HG03103 (cell line): ENCODE results near the gene ZP2.
"Not testable (repeated sequence)": the region's sequence is repeated elsewhere in the genome, so short reads cannot be mapped to it uniquely, and the experiment has no call there.

Source experiments
- ATAC-seq: cut with Tn5 transposase; IDR thresholded peaks from one replicate; pipeline ENCODE4 v1.9.1; 2021; ENCODE audit warnings: low read depth; ENCODE audit not compliant: unreplicated experiment

ZP2 gene

DNA sequence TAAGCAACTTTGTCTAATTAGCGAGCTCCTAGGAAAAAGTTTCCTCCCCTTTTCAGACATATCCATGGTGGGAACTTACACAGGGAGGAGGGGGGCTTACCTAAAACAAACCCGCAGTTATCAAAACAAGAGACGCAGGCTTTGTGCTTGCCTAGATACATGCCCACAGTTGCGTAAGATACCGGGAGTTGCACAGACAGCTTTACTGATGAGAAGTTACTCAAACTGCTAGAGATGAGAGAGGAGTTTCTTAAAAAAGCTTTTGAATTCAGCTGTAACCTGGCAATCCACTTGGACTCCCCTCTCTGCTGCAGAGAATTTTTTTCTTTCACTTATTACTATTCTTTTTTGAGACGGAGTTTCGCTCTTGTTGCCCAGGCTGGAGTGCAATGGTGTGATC, 6.8 kb upstream of the ZP2 start:
- ATAC-seq, result no peak

- no peak for ATAC-seq
These were observed 5.7 kb upstream of the ZP2 start for GRCh38 chr16:21217121-21217520.

DNA sequence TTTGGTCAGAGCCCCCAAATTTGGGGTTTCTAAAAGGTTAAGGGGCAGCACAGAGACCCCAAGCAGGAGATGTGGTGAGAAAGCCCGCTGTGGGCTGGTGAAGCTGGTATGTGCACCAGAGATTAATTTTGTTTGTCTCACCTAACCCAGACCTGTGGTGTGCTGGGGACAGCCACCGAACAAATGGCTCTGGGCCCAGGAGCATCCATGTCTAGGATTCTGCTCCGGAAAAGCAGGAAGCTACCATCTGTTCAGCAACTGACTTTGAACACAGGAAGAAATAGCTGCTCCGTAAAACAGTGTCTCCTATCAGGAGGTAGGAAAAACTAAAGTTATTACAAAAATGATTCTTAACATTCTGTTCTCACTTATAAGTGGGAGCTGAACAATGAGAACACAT, 2.7 kb upstream of the ZP2 start:
- no peak for ATAC-seq

DNA sequence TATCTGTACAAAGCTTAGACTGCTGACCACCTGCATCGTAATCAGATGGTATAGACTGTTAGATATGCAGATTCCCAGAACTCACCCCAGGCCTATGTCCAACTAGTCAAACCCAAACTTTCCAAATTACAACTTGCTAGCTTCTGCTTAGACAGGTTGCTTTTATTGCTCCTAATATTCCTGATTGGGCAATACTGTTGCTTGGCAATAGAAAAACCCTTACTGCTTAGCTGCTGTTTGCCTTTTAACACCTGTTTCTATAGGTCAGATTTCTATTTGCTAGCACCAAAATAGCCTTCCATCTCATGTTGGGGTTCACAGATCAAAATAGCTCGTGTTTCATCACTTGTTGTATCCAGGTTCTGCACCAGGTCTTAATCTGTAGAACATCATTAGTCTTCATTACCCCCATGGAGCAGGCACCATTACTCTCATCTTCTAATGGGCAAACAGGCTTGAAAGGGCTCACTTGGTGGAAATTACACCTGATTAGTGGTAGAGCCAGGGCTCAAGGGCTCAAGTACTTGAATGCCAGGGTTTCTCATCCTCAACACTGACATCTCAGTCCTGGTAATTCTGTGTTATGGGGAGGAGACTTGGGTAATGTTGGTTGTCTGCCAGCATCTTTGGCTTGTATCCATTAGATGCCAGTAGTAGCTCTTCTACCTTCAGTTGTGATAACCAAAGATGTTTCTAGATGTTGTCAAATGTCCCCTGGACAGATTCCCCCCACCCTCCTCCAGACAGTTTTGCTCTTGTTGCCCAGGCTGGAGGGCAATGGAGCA, 2.7 kb downstream of the ZP2 start:
- ATAC-seq, result no peak

- ATAC-seq, result no peak
These were observed 4.8 kb downstream of the ZP2 start for GRCh38 chr16:21206550-21206949.

DNA sequence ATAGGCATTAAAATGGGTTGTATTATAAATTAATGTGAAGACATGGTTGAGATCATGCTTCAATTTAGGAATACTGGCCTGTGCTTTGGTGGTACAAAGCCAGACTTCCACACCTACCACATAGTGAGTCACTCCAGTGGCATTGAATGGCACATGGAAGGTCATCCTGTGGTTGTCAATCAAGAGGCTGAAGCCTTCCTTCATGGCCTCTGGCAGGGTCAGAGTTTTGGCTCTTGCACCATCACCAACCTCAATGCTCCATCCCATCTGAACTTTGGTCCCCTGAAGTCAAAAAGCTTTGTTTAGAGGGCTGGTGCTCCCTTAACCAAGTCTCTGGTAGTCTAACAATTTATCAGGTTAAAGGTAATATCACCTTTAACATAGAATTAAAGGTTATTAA, 6.1 kb downstream of the ZP2 start:
- ATAC-seq, result no peak

GRCh38 chr16:21203155-21203797, 8.1 kb downstream of the ZP2 start:
- ATAC-seq, result no peak

GRCh38 chr16:21199607-21200218, 11.7 kb downstream of the ZP2 start:
- no peak for ATAC-seq

GRCh38 chr16:21197621-21198020, 13.8 kb downstream of the ZP2 start:
- ATAC-seq, result no peak

GRCh38 chr16:21197112-21197511, 14.3 kb downstream of the ZP2 start:
- ATAC-seq, result no peak

DNA sequence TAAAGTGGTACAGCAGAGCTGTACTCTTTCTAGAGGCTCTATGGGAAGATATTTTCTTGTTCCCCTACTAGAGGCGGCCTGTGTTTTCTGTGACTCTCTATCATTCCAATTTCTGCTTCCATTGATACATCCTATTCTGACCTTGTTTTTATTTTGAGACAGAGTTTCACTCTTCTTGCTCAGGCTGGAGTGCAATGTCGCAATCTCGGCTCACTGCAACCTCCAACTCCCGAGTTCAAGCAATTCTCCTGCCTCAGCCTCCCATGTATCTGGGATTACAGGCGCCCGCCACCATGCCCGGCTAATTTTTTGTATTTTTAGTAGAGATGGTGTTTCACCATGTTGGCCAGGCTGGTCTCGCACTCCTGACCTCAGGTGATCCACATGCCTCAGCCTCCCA, 16.0 kb downstream of the ZP2 start:
- not testable (repeated sequence) for ATAC-seq

DNA sequence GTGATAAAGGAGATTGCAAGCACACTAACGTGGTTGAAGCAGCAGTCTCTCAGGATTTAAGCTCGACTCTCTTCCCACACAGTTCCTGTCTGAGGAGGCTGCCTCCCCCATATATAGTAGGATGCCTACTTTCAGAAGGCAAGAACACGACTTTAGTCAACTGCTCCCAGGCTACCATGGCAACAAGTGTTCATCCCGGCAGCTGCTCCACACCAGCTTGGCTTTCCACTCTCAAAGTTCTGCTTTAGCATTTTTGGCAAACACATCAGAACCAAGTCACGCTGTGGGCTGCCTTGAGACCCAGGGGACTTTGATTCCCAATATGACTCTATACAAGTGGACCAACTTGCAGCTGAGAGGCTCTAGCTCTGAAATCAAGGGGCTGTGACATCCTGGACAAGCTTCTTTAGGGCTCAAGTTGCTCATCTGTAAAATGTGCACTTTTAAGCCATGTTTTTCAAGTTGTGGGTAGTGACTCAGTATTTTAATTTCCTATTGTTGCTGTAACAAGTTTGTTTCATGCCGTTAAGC, 16.5 kb downstream of the ZP2 start:
- ATAC-seq, result no peak

DNA sequence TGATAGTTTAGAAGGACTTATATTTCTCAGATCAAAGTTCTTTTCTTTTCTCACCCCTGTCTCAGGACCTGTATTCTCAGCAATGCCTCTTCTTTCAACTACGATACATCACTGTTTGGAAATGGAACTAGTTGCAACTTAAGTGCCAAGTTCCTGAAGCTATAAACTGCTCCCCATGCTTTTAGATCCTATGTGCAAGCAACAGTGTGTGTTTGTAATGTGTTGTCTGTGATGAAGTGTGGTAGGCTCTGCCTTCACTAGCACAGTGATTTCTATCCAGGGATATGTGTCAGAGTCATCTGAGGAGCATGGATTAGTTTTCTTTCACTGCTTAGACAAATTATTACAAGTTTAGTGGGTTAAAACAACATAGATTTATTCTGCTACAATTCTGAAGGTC, 18.4 kb downstream of the ZP2 start:
- ATAC-seq, result no peak

GRCh38 chr16:21190599-21190998, 20.8 kb downstream of the ZP2 start:
- ATAC-seq, result no peak

- ATAC-seq, result no peak
These were observed 21.4 kb downstream of the ZP2 start for GRCh38 chr16:21190013-21190412.

- no peak for ATAC-seq
These were observed 22.1 kb downstream of the ZP2 start for GRCh38 chr16:21189311-21189710.

DNA sequence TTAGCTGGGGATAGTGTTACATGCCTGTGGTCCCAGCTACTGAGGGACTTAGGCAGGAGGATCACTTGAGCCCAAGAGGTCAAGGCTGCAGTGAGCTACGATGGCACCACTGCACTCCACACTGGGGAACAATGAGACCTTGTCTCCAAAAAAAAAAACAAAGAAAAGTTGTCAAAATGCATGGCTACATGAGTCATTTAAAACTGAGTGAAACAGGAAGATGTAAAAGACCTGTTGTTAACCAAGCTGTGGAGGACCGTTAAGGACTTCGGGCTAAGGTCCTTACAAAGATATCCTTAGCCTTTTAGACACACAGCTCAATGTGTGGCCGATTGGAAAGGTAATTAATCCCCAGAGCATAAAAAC, 25.1 kb downstream of the ZP2 start:
- no peak for ATAC-seq

- no peak for ATAC-seq
These were observed 25.6 kb downstream of the ZP2 start for GRCh38 chr16:21185659-21186325.

DNA sequence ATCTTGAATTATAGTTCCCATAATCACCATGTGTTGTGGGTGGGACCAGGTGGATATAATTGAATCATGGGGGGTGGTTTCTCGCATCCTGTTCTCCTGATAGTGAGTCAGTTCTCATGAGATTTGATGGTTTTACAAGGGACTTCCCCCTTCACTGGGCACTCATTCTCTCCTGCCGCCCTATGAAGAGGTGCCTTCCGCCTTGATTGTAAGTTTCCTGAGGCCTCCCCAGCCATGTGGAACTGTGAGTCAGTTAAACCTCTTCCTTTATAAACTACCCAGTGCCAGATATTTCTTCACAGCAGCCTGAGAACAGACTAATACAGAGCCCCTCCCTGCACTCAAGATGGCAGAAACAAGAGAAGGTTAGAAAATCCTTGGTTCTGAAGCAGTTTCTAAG, 26.5 kb downstream of the ZP2 start:
- ATAC-seq, result no peak

- ATAC-seq, result no peak
These were observed 27.4 kb downstream of the ZP2 start for GRCh38 chr16:21183995-21184394.

- ATAC-seq, result no peak
These were observed 31.4 kb downstream of the ZP2 start for GRCh38 chr16:21179983-21180365.
